G401 (cell line): Measurements from ENCODE around the gene NPY2R. TPM values are rescaled to one million over a fixed set of nuclear protein-coding genes. Genes with fewer than 3 reads are reported as not detected.

Experiments used
- DNase-seq: peaks from one replicate; pipeline ENCODE4 v3.0.0-alpha.2; 2015; ENCODE audit warnings: low spot score
- in situ Hi-C: cut with HindIII; loops from 2 replicates; pipeline ENCODE4 v1.10.0; 2016; ENCODE audit warnings: low sequenced_read_pairs, mixed read lengths
- total RNA-seq: library from RNA; depleted of rRNA; stranded (reverse); fragments of >200 nt; shearing (Covaris generic); gene quantifications from 2 replicates; pipeline ENCODE4 v1.2.3, GENCODE V29; 2014; rRNA removed

NPY2R gene, protein sequence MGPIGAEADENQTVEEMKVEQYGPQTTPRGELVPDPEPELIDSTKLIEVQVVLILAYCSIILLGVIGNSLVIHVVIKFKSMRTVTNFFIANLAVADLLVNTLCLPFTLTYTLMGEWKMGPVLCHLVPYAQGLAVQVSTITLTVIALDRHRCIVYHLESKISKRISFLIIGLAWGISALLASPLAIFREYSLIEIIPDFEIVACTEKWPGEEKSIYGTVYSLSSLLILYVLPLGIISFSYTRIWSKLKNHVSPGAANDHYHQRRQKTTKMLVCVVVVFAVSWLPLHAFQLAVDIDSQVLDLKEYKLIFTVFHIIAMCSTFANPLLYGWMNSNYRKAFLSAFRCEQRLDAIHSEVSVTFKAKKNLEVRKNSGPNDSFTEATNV
- 0.51 and 0.62 TPM in 2 replicates for total RNA-seq

- in situ Hi-C loops: no loop called here
- DNase-seq: no peak
Measured at GRCh38 chr4:155208258-155209054, at the start of gene NPY2R. Gene NPY2R (plus strand): TSS chr4:155208636. CDS start chr4:155213940, 5,304 bp downstream.

- DNase-seq: no peak
- in situ Hi-C loops: no loop called here
Measured at GRCh38 chr4:155161357-155161756, 47.1 kb upstream of the NPY2R start.

DNA sequence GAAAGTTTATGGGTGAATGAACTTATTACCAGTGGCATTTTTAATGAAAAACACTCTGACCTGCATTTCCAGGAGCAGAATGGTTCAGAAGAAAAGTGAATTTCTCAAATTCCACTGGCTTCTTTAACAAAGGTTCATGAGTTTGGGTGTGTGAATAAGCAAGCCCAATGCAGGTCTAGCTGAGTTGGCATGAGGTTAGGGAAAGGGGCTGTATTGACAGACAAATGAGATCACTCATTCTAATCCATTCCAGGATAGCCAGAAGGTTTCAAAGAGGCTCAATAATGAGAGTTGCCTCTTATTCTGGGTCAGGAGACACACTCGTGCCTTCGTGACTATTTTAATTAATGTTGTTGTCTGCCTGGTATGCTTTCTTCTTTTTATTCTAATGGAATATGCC is 43.7 kb upstream of the NPY2R start:
- DNase-seq: no peak
- in situ Hi-C loops: no loop called here

GRCh38 chr4:155170569-155170968 is 37.9 kb upstream of the NPY2R start:
- no peak for DNase-seq
- in situ Hi-C loops: no loop called here

DNA sequence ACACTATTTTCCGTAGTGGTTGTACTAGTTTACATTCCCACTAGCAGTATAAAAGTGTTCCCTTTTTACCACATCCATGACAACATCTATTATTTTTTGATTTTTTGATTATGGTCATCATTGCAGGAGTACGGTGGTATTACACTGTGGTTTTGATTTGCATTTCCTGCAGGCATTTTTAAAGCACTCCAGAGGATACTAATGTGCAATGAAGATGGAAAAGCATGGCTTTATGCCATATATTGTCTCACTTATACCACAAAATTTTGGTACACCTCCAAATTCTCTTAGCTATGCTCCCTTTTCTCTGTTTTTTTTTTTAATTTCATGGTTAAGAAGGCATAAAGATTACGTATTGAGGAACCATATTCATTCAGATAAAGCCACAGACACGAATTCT is 35.1 kb upstream of the NPY2R start:
- no peak for DNase-seq
- in situ Hi-C loops: no loop called here

DNA sequence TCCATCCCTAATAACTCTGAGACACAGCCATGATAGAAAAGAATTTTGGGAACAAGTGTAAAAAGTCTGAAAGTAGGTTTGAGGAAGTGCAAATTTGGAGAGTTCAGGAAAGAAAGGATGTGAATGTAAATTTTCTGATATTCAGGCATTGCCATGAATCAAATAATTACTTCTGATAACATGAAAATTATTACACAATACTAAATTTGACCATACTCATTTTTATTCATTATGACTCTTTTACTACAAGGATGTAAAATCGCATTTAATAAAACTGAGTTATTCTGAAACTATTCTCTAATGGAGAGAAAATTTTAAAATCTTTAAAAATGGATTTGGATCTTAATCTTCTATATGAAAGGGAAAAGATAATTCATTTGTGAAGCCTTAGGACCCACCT is 33.8 kb upstream of the NPY2R start:
- in situ Hi-C loops: no loop called here
- no peak for DNase-seq

GRCh38 chr4:155179216-155179615 is 29.2 kb upstream of the NPY2R start:
- DNase-seq: no peak
- in situ Hi-C loops: no loop called here

DNA sequence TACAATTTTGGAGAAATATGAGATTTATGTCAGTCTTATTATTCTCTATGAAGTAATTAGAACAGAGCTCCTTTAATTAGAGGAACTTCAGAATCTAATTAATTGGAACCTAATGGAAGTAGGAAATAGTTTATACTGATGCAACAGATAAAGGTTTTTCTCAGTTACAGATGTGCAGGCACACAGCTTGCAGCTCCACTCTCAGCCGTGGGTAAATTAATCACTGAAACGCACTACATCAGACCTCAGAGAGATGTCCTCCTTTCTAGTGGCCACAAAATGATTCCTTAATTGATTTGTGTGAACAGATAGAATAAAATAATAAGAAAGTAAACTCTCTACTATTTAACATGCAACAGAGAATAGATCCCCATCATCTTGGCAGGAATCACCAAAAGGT is 21.5 kb upstream of the NPY2R start:
- in situ Hi-C loops: no loop called here

GRCh38 chr4:155187989-155188388 is 20.4 kb upstream of the NPY2R start:
- no peak for DNase-seq
- in situ Hi-C loops: no loop called here

More for the DNA sequence above, 21.5 kb upstream of the NPY2R start:
- no peak for DNase-seq

- in situ Hi-C loops: no loop called here
- no peak for DNase-seq
Measured at GRCh38 chr4:155190099-155190498, 18.3 kb upstream of the NPY2R start.

DNA sequence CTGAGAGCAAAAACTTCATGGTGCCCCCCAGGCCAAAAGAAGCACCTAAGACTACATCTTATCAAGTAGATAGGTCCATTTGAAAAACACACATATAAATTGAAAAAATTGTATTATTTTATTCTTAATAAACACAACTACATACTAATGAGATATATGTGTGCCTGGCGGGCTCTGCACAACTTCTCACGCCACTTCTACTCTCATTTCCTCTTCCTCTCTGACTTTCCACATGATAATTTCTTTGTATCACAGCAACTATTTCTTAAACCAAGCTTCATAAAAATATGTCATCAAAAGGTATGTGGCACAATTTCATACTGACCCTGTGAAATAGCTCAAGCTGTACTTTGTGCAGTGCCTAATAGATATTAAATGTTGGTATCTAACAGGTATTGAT is 10.7 kb upstream of the NPY2R start:
- no peak for DNase-seq
- in situ Hi-C loops: no loop called here

DNA sequence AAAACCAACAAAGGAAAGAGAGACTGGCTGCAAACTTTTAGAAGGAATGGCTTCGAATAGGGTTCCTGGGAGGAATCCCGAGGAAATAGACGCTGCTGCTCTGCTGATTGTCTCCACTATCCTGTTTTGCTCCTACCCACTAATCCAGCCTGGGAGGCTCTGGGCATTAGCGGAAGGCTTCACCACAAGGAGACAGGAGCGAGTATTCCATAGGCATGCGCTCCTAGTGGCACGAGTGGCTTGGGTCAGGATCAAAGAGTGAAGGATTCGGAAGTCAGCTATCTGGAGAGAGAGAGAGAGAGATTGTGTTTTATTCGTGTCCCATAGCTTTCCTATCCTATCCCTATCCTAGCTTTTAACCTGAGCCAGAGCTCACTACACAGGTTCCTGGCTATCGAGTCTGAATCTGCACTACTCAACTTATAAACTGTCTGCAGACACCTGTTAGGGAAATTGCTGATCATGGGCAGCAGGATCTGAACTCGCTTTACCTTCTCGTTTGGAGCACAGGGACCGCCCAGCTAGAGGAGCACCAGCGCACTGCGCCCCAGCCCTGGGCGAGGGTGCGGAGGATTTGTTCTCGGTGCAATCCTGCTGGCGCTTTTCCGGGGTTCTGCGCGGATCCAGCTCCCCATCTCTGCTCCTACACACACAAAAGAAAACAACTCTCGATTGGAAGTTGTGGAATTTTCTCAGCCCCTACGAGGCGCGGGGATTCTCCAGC is 740 bp upstream of the NPY2R start:
- in situ Hi-C loops: no loop called here

DNA sequence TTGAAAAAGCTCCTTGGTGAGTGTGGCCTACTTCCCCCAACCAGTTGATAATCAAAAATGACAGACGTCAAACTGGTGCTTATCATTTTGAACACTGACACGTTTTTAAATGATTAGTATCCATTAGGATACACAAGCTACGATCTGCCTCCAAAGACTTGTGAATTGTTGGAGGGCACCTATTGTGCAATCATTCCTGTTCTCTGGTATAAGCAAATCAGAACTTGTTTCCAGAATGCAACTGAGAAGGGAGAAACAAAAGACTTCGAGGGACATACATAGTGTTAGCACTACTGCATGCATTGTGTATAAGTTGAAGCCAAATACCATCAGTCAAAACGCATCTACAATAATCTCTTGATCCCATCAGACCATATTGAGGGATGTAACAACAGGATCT is 11.6 kb downstream of the NPY2R start:
- no peak for DNase-seq
- in situ Hi-C loops: no loop called here

More for the DNA sequence above, 740 bp upstream of the NPY2R start:
- no peak for DNase-seq

- no peak for DNase-seq
- in situ Hi-C loops: no loop called here
Measured at GRCh38 chr4:155227131-155227530, 18.7 kb downstream of the NPY2R start.

DNA sequence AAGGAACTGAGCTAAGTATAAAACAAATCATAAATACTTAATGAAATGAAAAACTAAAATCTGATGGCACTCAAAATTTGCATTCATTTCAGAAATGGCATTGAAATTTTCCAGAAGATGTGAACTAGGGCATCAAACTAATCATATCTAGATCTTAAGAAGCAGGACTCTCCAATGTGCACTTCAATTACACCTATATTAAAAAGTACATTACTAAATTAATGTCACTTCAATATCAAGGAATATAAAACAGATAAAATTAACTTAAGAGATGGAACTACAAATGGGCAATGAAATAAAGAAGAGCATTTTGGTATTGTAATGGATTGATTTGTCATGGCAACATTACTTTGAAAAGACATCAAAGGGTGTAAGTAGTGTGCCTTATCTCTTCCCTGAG is 20.3 kb downstream of the NPY2R start:
- in situ Hi-C loops: no loop called here
- DNase-seq: no peak

GRCh38 chr4:155232432-155232831 is 24.0 kb downstream of the NPY2R start:
- in situ Hi-C loops: no loop called here
- DNase-seq: no peak

DNA sequence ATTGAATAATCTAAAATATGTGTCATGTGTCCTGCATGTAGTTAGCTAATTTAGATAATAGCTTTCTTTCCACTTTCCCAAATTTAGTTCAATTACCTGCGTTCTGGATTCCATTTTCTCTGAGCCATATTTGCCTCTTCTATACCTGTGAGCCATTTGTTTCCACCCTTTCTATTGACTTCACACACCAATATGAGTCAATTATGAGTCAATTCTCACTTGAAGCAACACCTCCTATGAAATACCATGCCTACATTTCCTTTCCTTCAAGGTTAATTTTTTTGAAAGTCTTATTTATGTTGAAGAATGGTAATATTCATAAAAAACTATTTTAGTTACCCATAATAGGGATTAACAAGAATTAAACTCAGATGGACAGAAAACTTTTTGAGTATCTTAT is 25.8 kb downstream of the NPY2R start:
- DNase-seq: no peak
- in situ Hi-C loops: no loop called here

DNA sequence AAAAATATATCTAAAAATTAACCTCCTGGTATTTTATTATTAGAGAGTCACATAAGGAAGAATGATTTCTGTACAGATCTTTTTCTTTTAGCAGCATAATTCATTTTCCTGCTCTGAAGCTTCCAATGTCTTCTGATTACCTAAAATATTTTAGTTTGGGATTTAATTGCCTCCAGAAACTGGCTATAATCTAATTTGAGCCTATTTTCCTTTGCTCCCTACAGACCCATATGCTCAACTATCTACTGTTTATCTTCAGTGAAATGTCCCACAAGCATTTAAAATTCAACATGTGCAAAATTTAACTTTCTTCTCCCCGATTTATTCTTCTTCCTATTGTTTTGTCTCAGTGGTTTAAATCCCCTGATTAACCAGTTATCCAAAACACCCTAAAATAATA is 29.1 kb downstream of the NPY2R start:
- in situ Hi-C loops: no loop called here
- no peak for DNase-seq

- no peak for DNase-seq
- in situ Hi-C loops: no loop called here
Measured at GRCh38 chr4:155241225-155241624, 32.8 kb downstream of the NPY2R start.

DNA sequence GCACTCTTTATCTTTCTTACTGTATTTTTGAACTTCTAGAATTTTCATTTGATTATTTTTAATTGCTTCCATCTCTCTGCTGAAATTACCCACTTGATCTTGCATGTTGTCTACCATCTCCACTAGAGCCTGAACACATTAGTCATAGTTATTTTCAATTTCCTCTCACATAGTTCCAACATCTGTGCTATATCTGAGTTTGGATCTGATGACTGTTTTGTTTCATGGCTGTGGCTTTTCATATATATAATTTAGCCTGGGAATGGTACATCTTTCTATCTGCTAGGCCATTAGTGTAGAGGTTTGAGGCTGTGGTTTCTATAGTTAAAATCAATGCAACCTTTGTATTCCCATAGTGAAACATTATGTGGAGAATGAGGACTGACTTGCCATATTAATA is 33.2 kb downstream of the NPY2R start:
- in situ Hi-C loops: no loop called here
- DNase-seq: no peak
